Gastroesophageal sphincter (tissue), 4 donors: Measurements from ENCODE around the gene TLX3. TPM values are rescaled to one million over a fixed set of nuclear protein-coding genes. Genes with fewer than 3 reads are reported as not detected.

Experiments
- small RNA-seq, 4 donors: library from RNA; depleted of rRNA; stranded (forward); fragments of <200 nt; gene quantifications; one replicate each; pipeline ENCODE3, GENCODE V24; 2016
- total RNA-seq, 4 donors: library from RNA; depleted of rRNA; stranded (reverse); fragments of >200 nt; gene quantifications; one replicate each; pipeline ENCODE4 v1.1.0, GENCODE V29; 2016

Gene TLX3
- total RNA-seq, 4 donors from 2014 or later = not detected

Small RNAs within 50 kb of the gene (small RNA-seq; reads per million reads assigned to genes)
- gene AC091980.1 (0 to 1.3 (median 0) reads per million in 4 donors), gene RN7SL339P (0 reads per million in 4 donors)

Other genes with a start within 250 kb of the TLX3 start
- 100 to 1,000 TPM; 532 to 835 (median 744) TPM for gene NPM1, start 78.6 kb downstream of the TLX3 start, total RNA-seq
- 1 to 10 TPM in 2 of 4 donors, not detected in 2; 1.8 to 2.1 TPM for gene FGF18, start 110.4 kb downstream of the TLX3 start, total RNA-seq